IPS-20b (cell line): ENCODE measurements around the gene GLT8D1.
A peak's percentile ranks its signal among the peaks of the same experiment; 100 is the strongest.
"Not testable (repeated sequence)": the region's sequence is repeated elsewhere in the genome, so short reads cannot be mapped to it uniquely, and the experiment has no call there.

Experiments used
- H3K27ac ChIP-seq: one replicate; pipeline ENCODE4 v1.5.1; 2013; ENCODE audit warnings: low read length
- H3K27me3 ChIP-seq: 2 replicates; pipeline ENCODE4 v1.6.1; 2013; ENCODE audit warnings: mild to moderate bottlenecking, low read length, inconsistent platforms; ENCODE audit not compliant: insufficient read depth
- H3K36me3 ChIP-seq: 2 replicates; pipeline ENCODE4 v1.6.1; 2013; ENCODE audit warnings: low read depth, mild to moderate bottlenecking, inconsistent platforms, low read length, moderate library complexity; ENCODE audit not compliant: insufficient read depth
- H3K4me1 ChIP-seq: 2 replicates; pipeline ENCODE4 v1.6.1; 2013; ENCODE audit warnings: mild to moderate bottlenecking, control low read depth, inconsistent platforms, low read length, moderate library complexity; ENCODE audit not compliant: insufficient read depth
- H3K4me3 ChIP-seq: 2 replicates; pipeline ENCODE4 v1.5.1; 2013; ENCODE audit warnings: mild to moderate bottlenecking, low read length, inconsistent platforms
- H3K9ac ChIP-seq: 2 replicates; pipeline ENCODE4 v1.6.1; 2013; ENCODE audit warnings: low read depth, mild to moderate bottlenecking, inconsistent platforms, low read length, moderate library complexity
- H3K9me3 ChIP-seq: 2 replicates; pipeline ENCODE4 v1.6.1; 2013; ENCODE audit warnings: mild to moderate bottlenecking, low read depth, low read length, inconsistent platforms; ENCODE audit not compliant: insufficient read depth

GLT8D1 gene

GRCh38 chr3:52685709-52686691 lies 19.6 kb downstream of the GLT8D1 start, which contains the start of the genes GNL3 and PBRM1:
GNL3 (plus strand) TSS chr3:52686032; CDS start chr3:52686093, 61 bp downstream.
PBRM1 (minus strand) TSS chr3:52685913.
- Histone ChIP-seq H3K4me1 (peaks cover 9% of the 10 kb centered on the region), H3K27ac (peak within 1 kb of the TSS; percentile 86), H3K36me3 (peaks cover 54% of the 10 kb centered on the region)

GRCh38 chr3:52685285-52685708 lies 20.3 kb downstream of the GLT8D1 start:
- H3K4me3 ChIP-seq, result peak overlapping the region; percentile 99
- H3K36me3 ChIP-seq, result peaks cover 53% of the 10 kb centered on the region
- H3K9me3 ChIP-seq, result no peaks in the 10 kb centered on the region
- H3K4me1 ChIP-seq, result peaks cover 9% of the 10 kb centered on the region
- H3K9ac ChIP-seq, result peak overlapping the region; percentile 99; the same call in 1 of the 2 replicates
- H3K27me3 ChIP-seq, result no peaks in the 10 kb centered on the region
- no peak overlapping the region for H3K27ac ChIP-seq

More at GRCh38 chr3:52685709-52686691, 19.6 kb downstream of the GLT8D1 start, which contains the start of the genes GNL3 and PBRM1:
- Histone ChIP-seq H3K9ac (peak within 1 kb of the TSS; percentile 99), H3K9me3 (no peaks in the 10 kb centered on the region), H3K4me3 (peak within 1 kb of the TSS; percentile 99), H3K27me3 (no peaks in the 10 kb centered on the region)

GRCh38 chr3:52684184-52684583 lies 21.4 kb downstream of the GLT8D1 start:
- Histone ChIP-seq H3K4me3 (peak overlapping the region; percentile 93), H3K9me3 (no peaks in the 10 kb centered on the region), H3K9ac (peak overlapping the region; percentile 89; the same call in 1 of the 2 replicates)

GRCh38 chr3:52683611-52684010 lies 22.0 kb downstream of the GLT8D1 start:
- Histone ChIP-seq H3K27ac (no peak overlapping the region), H3K4me3 (no peak overlapping the region), H3K9ac (no peak overlapping the region)

More at GRCh38 chr3:52684184-52684583, 21.4 kb downstream of the GLT8D1 start:
- peaks cover 9% of the 10 kb centered on the region for H3K4me1 ChIP-seq
- H3K27ac ChIP-seq, result no peak overlapping the region
- peaks cover 52% of the 10 kb centered on the region for H3K36me3 ChIP-seq
- H3K27me3 ChIP-seq, result no peaks in the 10 kb centered on the region

GRCh38 chr3:52682016-52682415 lies 23.6 kb downstream of the GLT8D1 start:
- Histone ChIP-seq H3K9ac (no peak overlapping the region), H3K27ac (no peak overlapping the region), H3K9me3 (no peaks in the 10 kb centered on the region), H3K4me3 (no peak overlapping the region), H3K27me3 (no peaks in the 10 kb centered on the region), H3K4me1 (peaks cover 5% of the 10 kb centered on the region; the same call in 1 of the 2 replicates), H3K36me3 (peaks cover 50% of the 10 kb centered on the region)

More at GRCh38 chr3:52683611-52684010, 22.0 kb downstream of the GLT8D1 start:
- Histone ChIP-seq H3K4me1 (peaks cover 9% of the 10 kb centered on the region; the same call in 1 of the 2 replicates), H3K27me3 (no peaks in the 10 kb centered on the region), H3K36me3 (peaks cover 52% of the 10 kb centered on the region), H3K9me3 (no peaks in the 10 kb centered on the region)

GRCh38 chr3:52681596-52681995 lies 24.0 kb downstream of the GLT8D1 start:
- Histone ChIP-seq H3K9me3 (no peaks in the 10 kb centered on the region), H3K27ac (no peak overlapping the region), H3K9ac (no peak overlapping the region), H3K4me1 (peaks cover 3% of the 10 kb centered on the region; the same call in 1 of the 2 replicates), H3K4me3 (no peak overlapping the region), H3K27me3 (no peaks in the 10 kb centered on the region), H3K36me3 (peaks cover 50% of the 10 kb centered on the region)

GRCh38 chr3:52679811-52680210 lies 25.8 kb downstream of the GLT8D1 start:
- H3K4me3 ChIP-seq, result no peak overlapping the region
- peaks cover 3% of the 10 kb centered on the region; the same call in 1 of the 2 replicates for H3K4me1 ChIP-seq
- H3K9ac ChIP-seq, result no peak overlapping the region
- H3K27ac ChIP-seq, result no peak overlapping the region
- no peaks in the 10 kb centered on the region for H3K9me3 ChIP-seq
- H3K27me3 ChIP-seq, result no peaks in the 10 kb centered on the region
- H3K36me3 ChIP-seq, result peaks cover 61% of the 10 kb centered on the region

GRCh38 chr3:52679199-52679538 lies 26.4 kb downstream of the GLT8D1 start:
- Histone ChIP-seq H3K27me3 (no peaks in the 10 kb centered on the region), H3K9me3 (no peaks in the 10 kb centered on the region), H3K9ac (no peak overlapping the region), H3K27ac (no peak overlapping the region), H3K4me3 (no peak overlapping the region), H3K4me1 (no peaks in the 10 kb centered on the region), H3K36me3 (peaks cover 63% of the 10 kb centered on the region)

- no peak overlapping the region for H3K27ac ChIP-seq
- H3K9ac ChIP-seq, result no peak overlapping the region
- peaks cover 65% of the 10 kb centered on the region for H3K36me3 ChIP-seq
Measured at GRCh38 chr3:52678265-52679198, 27.1 kb downstream of the GLT8D1 start.

GRCh38 chr3:52676201-52676600 lies 29.4 kb downstream of the GLT8D1 start:
- peaks cover 79% of the 10 kb centered on the region for H3K36me3 ChIP-seq
- not testable (repeated sequence) for H3K9me3 ChIP-seq, H3K9ac ChIP-seq, H3K27ac ChIP-seq, H3K4me3 ChIP-seq, H3K4me1 ChIP-seq, H3K27me3 ChIP-seq

More at GRCh38 chr3:52678265-52679198, 27.1 kb downstream of the GLT8D1 start:
- Histone ChIP-seq H3K4me1 (no peaks in the 10 kb centered on the region), H3K27me3 (no peaks in the 10 kb centered on the region), H3K9me3 (no peaks in the 10 kb centered on the region), H3K4me3 (no peak overlapping the region)

- H3K9ac ChIP-seq, result no peak overlapping the region
- H3K36me3 ChIP-seq, result peaks cover 73% of the 10 kb centered on the region
- H3K27me3 ChIP-seq, result no peaks in the 10 kb centered on the region
- H3K4me1 ChIP-seq, result 0 out of 2 replicates have a peak, but pooled peaks cover 3% of the 10 kb centered on the region
- H3K4me3 ChIP-seq, result no peak overlapping the region
- H3K9me3 ChIP-seq, result no peaks in the 10 kb centered on the region
- H3K27ac ChIP-seq, result no peak overlapping the region
Measured at GRCh38 chr3:52671676-52672075, 33.9 kb downstream of the GLT8D1 start.
